Activated T-cell treated with anti-CD3 and anti-CD28 coated beads, Interleukin-2, amount 50 U/mL, for 4 hours (primary cell): Measurements from ENCODE around the gene RUNX1. TPM values are rescaled to one million over a fixed set of nuclear protein-coding genes. Genes with fewer than 3 reads are reported as not detected.
A peak's percentile ranks its signal among the peaks of the same experiment; 100 is the strongest.

Source experiments
- ATAC-seq, 2 donors: fragments of 200-7000 bp; cut with Tn5 transposase; one replicate each; pipeline ENCODE4 v1.10.0; 2021
- DNase-seq: peaks from one replicate; pipeline ENCODE4 v3.0.0-alpha.2; 2020
- H3K27me3 Mint-ChIP-seq: one replicate; pipeline ENCODE4 v1.8.0; 2021; ENCODE audit warnings: low read depth, mixed read lengths
- H3K36me3 Mint-ChIP-seq: one replicate; pipeline ENCODE4 v1.8.0; 2022; ENCODE audit warnings: mixed read lengths; ENCODE audit not compliant: insufficient read depth
- H3K4me1 Mint-ChIP-seq: one replicate; pipeline ENCODE4 v1.8.0; 2021; ENCODE audit warnings: low read depth, mixed read lengths
- H3K4me3 Mint-ChIP-seq: one replicate; pipeline ENCODE4 v1.8.0; 2021; ENCODE audit warnings: mild to moderate bottlenecking, moderate library complexity, mixed read lengths
- H3K9me3 Mint-ChIP-seq: one replicate; pipeline ENCODE4 v1.8.0; 2021; ENCODE audit warnings: mixed read lengths
- total RNA-seq, 3 donors: library from RNA; stranded (reverse); gene quantifications; one replicate each; pipeline ENCODE4 v1.2.1, GENCODE V29; 2021

RUNX1 gene
- total RNA-seq, 3 donors from 2014 or later, result 91.6 to 116 (median 99.9) TPM

DNA sequence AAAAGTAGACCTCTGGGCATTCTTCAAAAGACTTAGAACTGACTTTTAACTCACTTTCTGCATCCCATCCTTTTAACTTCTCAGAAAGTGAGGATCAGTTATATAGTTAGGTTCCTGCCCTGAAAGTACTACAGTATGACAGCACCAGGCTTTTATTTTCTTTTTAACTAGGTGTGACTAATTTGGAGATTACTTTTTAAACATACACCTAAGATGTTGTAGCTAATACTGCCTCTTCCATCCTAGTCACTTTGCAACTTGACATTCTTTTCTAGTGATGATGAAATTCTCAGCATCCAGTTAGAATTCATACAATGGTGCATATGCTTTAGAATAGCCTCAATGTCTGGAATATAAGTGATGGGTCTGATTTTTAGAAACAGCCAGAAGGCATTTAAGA is 24.6 kb downstream of the RUNX1 start:
- Mint-ChIP-seq H3K27me3 (no peaks in the 10 kb centered on the region), H3K9me3 (no peaks in the 10 kb centered on the region), H3K4me3 (peak overlapping the region; percentile 29), H3K36me3 (peaks cover 20% of the 10 kb centered on the region), H3K4me1 (peaks cover 91% of the 10 kb centered on the region)
- ATAC-seq, result peak; percentile 54 to 56
- no peak for DNase-seq

DNA sequence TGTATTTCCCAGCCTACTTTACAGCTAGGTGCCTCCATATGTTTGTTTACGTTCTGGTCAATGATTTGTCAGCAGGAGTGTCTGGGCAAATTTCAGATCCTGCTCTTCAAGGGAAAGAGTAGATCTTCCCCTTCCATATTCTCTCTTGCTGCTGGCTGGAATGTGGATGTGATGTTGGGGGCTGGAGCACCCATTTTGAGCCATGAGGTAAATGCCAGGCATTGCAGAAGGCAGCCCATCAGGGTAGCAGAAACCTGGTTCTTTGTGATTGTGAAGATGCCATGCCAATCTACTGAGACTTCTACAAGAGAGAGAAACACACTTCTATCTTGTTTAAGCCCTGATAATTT is 25.1 kb downstream of the RUNX1 start:
- H3K4me1 Mint-ChIP-seq, result peaks cover 91% of the 10 kb centered on the region
- DNase-seq (no peak), ATAC-seq (no peak)
- H3K36me3 Mint-ChIP-seq, result peaks cover 22% of the 10 kb centered on the region
- H3K27me3 Mint-ChIP-seq, result no peaks in the 10 kb centered on the region
- H3K4me3 Mint-ChIP-seq, result peak overlapping the region; percentile 12
- H3K9me3 Mint-ChIP-seq, result no peaks in the 10 kb centered on the region

DNA sequence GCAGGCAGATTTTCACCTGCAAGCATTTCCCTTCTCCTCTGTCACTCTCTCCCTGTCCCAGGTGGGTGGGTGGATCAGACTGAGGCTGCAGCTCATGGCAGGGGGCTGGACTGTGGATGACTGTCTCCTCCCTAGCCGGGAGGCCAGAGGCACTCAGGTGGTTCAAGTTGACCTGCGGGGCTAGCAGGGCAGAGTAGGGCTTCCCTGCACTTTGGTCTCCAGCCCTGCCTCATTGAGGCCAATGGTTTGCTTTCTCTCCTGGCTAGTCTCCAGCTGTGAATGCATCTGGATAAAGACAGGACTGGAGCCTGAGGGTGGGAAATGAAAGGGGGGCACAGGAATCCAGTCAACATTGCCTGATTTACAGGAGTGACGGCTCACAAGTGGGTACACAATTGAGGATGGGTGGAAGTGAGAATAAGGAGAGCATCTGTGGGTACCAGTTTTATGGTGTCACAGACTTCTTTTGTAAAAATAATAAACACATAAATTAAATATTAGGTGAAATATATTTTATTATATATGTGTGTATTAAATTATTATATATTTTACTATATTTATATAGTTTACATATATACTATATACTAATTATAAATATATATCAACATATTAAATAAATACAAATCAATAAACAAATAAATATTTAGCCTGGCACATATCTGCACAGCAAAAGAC is 25.6 kb downstream of the RUNX1 start:
- peaks cover 89% of the 10 kb centered on the region for H3K4me1 Mint-ChIP-seq
- H3K4me3 Mint-ChIP-seq, result no peak overlapping the region
- DNase-seq (no peak), ATAC-seq (no peak)
- H3K27me3 Mint-ChIP-seq, result no peaks in the 10 kb centered on the region
- no peaks in the 10 kb centered on the region for H3K9me3 Mint-ChIP-seq
- H3K36me3 Mint-ChIP-seq, result peaks cover 21% of the 10 kb centered on the region

DNA sequence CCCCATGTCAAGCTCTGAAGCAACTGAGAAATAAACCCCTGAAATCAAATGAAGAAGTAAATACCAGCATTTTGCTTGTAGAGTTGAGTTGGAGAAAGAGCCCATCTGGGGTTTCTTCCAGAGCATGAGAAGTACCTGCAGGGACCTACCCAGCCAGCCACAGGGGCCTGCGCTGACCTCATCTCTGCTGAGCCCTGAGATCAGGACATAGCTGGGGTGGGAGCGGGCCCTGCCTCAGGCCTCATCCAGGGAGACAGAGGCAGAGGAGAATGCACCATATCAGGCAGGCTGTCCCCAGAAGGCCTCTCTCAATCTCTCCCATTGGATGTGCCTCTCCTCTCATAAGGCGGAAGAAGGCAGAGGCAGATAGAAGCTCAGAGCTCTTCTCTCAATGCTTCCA is 27.6 kb downstream of the RUNX1 start:
- Mint-ChIP-seq H3K9me3 (no peaks in the 10 kb centered on the region), H3K4me3 (no peak overlapping the region), H3K4me1 (peaks cover 90% of the 10 kb centered on the region), H3K36me3 (peaks cover 21% of the 10 kb centered on the region), H3K27me3 (no peaks in the 10 kb centered on the region)
- ATAC-seq, result no peak
- DNase-seq, result no peak

DNA sequence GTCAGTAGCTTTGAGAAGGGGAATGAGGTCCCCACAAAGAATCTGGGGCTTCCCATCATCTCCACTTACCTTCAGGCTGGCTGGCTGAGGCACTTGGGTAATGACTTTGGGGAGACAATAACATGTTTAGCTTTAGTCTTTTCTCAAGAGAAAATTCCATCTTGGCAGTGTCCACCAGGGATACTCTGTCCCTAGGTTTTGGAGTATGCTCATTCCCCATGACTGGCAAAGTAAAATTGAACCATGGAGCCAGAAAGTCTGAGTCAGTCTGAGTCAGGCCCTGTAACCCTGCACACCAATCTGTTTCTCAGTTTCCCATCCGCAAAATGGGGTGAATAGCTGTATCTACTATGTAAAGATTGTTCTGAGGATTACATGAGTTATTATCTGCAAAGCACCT is 28.2 kb downstream of the RUNX1 start:
- ATAC-seq, result peak; percentile 19 to 30
- Mint-ChIP-seq H3K4me3 (no peak overlapping the region), H3K36me3 (peaks cover 21% of the 10 kb centered on the region), H3K9me3 (no peaks in the 10 kb centered on the region), H3K4me1 (peaks cover 91% of the 10 kb centered on the region), H3K27me3 (no peaks in the 10 kb centered on the region)
- no peak for DNase-seq

DNA sequence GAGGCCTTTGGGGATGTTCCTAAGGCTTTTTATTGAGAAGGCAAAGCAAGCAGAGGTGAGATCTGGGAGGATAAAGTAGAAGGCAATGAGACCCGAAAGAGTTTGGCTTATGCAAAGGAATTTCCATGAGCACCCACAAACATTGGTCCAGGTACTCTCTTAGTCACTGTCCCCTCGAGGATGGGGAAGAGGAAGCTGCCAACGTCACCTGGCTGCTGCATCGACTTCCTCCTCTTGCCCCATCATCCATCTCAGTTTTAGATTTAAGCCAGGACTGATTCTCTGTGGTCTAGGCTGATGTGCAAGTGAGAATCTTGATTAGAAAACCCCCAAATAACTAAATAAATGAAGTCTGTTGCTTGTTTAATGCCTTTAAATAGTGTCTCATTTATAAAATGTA is 28.7 kb downstream of the RUNX1 start:
- Mint-ChIP-seq H3K4me3 (peak overlapping the region; percentile 64), H3K9me3 (no peaks in the 10 kb centered on the region), H3K4me1 (peaks cover 91% of the 10 kb centered on the region), H3K27me3 (no peaks in the 10 kb centered on the region), H3K36me3 (peaks cover 26% of the 10 kb centered on the region)
- DNase-seq, result peak; percentile 43
- ATAC-seq, result peak; percentile 35 to 38

DNA sequence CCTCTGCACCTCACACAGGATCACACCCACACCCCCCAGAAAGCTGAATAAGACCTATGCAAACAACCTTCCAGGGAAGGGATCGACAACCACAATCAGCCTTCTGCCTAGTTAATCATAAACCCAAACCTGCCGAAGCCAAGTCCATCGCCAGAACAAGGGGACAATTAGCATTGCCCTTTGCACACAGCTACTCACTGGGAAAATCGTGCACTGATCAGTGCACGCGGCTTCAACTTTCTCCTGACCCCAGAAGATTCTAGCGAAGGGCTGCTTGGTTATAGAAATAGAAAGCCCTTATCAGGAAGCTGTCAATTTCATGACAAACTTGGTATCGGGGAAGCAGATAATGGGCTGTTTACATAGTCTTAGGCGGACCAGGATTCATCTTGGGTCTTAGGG is 29.5 kb downstream of the RUNX1 start:
- peaks cover 91% of the 10 kb centered on the region for H3K4me1 Mint-ChIP-seq
- no peak overlapping the region for H3K4me3 Mint-ChIP-seq
- H3K9me3 Mint-ChIP-seq, result no peaks in the 10 kb centered on the region
- H3K36me3 Mint-ChIP-seq, result peaks cover 21% of the 10 kb centered on the region
- no peak for ATAC-seq
- no peaks in the 10 kb centered on the region for H3K27me3 Mint-ChIP-seq
- no peak for DNase-seq

DNA sequence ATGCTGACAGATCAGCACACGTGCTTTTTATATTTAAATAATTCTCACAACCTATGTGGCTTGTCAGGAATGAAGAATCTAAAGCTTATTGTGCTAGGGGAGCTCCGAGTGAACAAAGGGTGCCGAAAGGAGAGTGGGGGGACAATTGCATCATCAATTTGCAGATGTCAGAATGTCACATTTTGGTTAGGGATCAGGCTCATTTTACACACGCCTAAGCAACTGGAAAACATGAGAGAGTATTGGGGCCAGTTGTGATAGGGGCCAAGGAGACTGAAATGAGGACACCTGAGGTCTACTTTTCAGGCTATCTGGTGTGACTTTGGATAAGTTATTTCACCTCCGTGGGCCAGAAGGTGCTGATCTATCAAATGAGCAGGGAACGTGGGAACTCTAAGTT is 31.8 kb downstream of the RUNX1 start:
- Mint-ChIP-seq H3K4me3 (no peak overlapping the region), H3K9me3 (no peaks in the 10 kb centered on the region), H3K4me1 (peaks cover 90% of the 10 kb centered on the region), H3K36me3 (peaks cover 20% of the 10 kb centered on the region), H3K27me3 (no peaks in the 10 kb centered on the region)
- DNase-seq (no peak), ATAC-seq (no peak)

DNA sequence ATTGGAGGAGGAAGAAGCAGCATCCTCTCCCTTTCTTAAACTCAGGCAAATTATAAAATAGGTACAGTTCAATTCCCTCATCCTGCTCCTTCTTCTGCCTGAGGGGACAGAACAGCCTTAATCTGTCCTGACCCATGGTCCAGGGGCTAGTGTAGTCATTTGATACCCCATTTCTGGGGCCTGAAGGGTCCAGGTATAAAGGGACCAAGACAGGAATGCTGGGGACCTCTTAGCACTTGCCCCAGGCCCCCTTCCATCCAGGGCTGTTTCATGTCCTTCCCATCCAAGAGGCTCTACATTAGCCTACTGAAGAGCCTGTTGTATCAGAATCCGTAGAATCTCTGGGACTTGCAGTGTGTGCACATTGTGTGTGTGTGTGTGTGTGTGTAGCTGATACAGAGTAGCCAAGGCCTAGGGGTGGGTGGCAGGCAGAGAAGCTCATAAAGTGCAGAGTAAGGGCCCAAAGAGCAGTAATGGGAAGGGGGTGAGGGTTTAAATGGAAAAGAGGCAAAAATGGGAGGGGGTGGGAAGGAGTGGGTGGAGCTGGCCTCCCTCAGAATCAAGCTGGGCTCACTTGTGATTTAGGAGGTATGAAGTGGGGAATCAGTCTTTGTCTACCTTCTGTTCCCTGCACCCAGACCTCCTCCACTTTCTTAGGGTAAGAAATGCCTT is 32.4 kb downstream of the RUNX1 start:
- peaks cover 90% of the 10 kb centered on the region for H3K4me1 Mint-ChIP-seq
- H3K36me3 Mint-ChIP-seq, result peaks cover 20% of the 10 kb centered on the region
- no peaks in the 10 kb centered on the region for H3K9me3 Mint-ChIP-seq
- no peaks in the 10 kb centered on the region for H3K27me3 Mint-ChIP-seq
- no peak overlapping the region for H3K4me3 Mint-ChIP-seq
- ATAC-seq (no peak), DNase-seq (no peak)

DNA sequence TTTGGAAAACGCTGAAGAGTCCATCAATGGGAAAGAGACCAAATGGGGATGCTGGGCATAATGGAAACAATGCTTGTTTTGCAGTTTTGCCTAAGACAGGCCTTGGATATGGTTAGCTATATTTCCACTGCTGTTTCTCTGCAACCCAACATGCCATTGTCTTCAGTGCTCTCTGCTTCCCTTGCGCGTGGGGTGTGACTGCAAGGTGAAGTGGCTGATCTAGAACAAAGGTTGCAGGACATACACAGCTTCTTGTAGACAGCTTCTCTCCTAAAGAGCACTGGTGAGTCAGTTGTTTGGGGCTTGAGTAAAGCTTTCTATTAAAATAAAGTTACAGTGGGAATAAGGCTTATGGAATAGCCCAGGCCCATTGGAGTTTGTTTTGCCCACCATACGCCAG is 33.0 kb downstream of the RUNX1 start:
- DNase-seq (no peak), ATAC-seq (no peak)
- Mint-ChIP-seq H3K27me3 (no peaks in the 10 kb centered on the region), H3K9me3 (no peaks in the 10 kb centered on the region), H3K4me3 (no peak overlapping the region), H3K36me3 (peaks cover 18% of the 10 kb centered on the region), H3K4me1 (peaks cover 90% of the 10 kb centered on the region)

DNA sequence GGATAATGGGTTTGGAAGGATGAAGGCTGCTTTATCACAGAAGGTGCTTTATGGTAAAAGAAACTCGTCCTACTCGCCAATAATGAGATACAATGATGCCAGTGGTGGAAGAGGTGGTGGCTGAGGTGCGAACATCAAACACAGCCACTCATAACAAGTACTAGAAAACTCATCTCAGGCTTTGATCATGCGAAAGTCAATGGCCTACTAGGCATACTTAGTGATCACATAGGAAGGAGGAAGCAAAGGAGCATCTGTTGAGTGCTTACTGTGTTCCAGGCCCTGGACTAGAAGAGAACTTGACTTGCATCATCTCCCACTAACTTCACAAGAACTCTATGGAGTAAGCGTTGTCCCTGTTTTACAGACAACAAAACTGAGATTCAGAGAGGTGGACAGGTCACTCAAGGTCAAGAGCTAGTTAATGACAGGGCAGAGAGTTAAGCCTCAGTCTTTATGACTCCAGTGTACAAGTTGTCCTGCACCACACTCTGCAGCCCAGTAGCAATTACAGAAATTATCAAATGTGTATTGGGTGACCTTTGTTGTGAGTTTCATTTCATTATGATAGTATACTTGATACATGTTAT is 33.6 kb downstream of the RUNX1 start:
- ATAC-seq (peak; percentile 80 to 83), DNase-seq (no peak)
- H3K4me3 Mint-ChIP-seq, result no peak overlapping the region
- no peaks in the 10 kb centered on the region for H3K27me3 Mint-ChIP-seq
- H3K36me3 Mint-ChIP-seq, result peaks cover 17% of the 10 kb centered on the region
- peaks cover 90% of the 10 kb centered on the region for H3K4me1 Mint-ChIP-seq
- H3K9me3 Mint-ChIP-seq, result no peaks in the 10 kb centered on the region

DNA sequence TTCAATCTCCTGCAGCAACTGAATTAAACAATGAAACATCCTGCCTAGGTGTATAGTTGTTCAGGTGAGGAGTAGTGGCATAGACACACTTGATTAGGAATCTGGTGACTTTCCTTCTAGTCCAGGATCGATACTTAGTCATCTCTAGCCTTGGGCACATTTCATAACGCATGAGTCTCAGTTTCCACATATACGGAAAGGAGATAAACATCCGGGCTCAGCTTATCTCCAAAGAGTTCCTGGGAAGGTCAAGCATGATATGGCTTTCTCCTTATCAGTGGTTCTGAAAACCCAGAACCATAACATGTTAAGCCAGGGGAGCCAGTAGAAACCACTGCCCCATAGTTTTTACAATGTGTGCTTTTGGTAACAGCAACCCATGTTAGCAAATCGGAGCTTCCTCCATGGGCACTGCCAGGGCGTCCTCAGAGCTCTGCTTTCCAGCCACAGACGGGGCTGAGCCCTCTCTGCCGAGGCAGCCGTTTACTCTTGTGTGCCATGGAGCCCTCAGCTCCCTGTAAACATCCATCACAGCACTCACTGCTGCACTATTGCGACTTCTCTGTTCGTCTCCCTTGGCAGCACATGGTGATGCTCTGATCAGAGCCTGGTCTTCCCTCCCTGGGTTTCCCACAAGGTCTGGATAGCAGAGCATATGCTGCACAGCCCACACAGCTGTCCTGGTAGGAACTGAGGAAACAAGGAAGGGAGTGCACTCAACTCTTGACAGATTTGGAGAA is 34.6 kb downstream of the RUNX1 start:
- Mint-ChIP-seq H3K27me3 (no peaks in the 10 kb centered on the region), H3K4me1 (peaks cover 87% of the 10 kb centered on the region), H3K9me3 (no peaks in the 10 kb centered on the region), H3K36me3 (peaks cover 19% of the 10 kb centered on the region), H3K4me3 (no peak overlapping the region)
- ATAC-seq (no peak), DNase-seq (no peak)

DNA sequence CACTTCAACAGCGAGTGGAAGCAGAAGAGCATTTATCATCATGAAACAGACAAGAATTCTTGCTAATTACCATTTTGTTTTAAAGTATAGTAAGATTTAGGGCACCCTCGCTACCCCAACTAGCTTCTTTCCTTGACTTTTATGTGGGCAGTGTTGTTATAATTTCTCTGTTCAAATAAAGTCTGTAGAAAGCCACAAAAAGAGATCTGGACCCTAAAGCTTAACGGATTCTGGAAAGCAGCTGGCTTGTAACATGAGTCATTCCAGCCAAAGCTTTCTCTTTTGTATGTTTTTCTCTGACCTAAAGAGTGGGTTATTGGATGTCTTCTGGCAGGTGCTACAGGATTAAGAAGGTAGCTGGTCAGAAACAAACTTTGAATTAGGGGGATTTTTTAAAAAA is 37.4 kb downstream of the RUNX1 start:
- Mint-ChIP-seq H3K4me3 (peak overlapping the region; percentile 66), H3K36me3 (peaks cover 33% of the 10 kb centered on the region), H3K9me3 (no peaks in the 10 kb centered on the region), H3K27me3 (no peaks in the 10 kb centered on the region), H3K4me1 (peaks cover 85% of the 10 kb centered on the region)
- peak in 1 of 2 donors; percentile 50 for ATAC-seq
- DNase-seq, result no peak

DNA sequence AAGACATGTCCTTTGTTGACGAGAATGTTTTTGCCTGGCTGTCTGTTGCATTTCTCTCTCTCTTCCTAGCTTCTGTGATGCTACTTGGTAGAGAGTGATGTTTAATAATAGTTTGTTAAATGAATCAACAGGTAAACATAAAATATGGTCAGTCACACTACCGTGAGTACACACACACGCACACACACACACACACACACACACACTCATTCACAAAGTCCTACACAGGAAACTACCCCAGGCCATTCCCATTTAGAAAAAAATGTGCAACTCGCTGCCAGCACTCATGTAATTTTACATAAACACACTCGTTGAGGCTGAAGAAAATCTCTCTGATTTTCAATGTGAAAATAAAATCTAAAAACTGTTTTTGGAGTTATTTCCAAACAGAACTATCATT is 38.7 kb downstream of the RUNX1 start:
- Mint-ChIP-seq H3K4me1 (peaks cover 85% of the 10 kb centered on the region), H3K27me3 (no peaks in the 10 kb centered on the region), H3K4me3 (no peak overlapping the region), H3K9me3 (no peaks in the 10 kb centered on the region), H3K36me3 (peaks cover 35% of the 10 kb centered on the region)
- ATAC-seq (no peak), DNase-seq (no peak)
